ENCODE measurements around the gene NAPSA.
"Not testable (repeated sequence)": the region's sequence is repeated elsewhere in the genome, so short reads cannot be mapped to it uniquely, and the experiment has no call there.

NAPSA gene

DNA sequence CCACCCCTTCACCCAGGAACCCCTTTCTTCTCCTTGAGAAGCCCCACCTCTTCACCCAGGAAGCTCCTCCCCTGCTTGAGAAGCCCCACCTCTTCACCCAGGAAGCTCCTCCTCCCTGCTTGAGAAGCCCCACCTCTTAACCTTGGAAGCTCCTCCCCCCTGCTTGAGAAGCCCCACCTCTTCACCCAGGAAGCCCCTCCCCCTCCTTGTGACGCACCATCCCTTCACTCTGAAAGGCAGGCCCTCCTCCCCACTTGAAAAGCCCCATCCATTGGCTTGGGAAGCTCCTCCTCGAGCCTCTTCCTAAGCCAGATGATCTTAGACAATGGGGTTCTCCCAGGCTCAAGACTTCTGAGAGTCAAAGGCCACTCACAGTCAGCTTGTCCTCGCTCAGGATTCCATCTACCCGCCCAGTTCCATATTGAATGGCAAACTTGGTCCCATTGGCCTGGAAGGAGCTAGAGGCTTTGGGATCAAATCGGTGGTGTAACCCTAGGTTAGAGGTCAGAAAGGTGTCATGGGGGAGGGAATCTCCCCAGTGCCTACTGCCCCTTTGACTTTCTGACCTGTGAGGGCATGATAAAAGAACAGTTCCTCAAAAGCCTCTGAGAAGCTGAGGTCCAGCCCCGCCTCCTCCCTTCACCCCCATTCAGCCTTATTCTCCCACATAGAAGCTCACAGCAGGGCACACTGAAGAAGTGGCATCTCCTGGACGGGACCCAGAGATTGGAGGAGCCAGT is 4.0 kb downstream of the NAPSA start:
- no peak for DNase-seq (ENCODE audit: low read depth in 1 of 2, low spot score in 1 of 2)

DNA sequence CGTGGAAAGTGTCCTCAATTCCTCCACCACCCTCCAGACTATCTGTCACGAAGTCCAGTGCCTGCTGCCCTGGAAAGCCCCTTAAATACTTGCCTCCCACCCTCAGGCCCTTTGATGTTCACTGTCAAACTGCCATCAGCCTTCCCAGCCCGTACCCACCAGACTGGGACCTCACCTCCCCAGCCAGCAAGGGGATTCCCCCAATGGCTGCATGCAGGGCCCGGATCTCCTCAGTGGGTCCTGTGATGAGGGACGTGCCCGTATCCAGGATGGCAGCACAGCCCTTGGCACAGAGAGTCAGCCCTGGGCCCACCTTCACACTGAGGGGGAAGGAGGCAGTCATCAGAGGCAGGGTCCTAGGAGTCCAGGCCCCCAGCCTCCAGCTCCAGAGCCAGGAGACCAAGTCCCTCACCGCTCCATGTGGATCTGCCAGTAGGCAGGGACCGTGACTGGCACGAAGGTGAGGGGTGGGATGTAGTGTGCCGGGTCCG is 6.1 kb downstream of the NAPSA start:
- no peak for DNase-seq (ENCODE audit: low read depth in 1 of 2, low spot score in 1 of 2)

DNA sequence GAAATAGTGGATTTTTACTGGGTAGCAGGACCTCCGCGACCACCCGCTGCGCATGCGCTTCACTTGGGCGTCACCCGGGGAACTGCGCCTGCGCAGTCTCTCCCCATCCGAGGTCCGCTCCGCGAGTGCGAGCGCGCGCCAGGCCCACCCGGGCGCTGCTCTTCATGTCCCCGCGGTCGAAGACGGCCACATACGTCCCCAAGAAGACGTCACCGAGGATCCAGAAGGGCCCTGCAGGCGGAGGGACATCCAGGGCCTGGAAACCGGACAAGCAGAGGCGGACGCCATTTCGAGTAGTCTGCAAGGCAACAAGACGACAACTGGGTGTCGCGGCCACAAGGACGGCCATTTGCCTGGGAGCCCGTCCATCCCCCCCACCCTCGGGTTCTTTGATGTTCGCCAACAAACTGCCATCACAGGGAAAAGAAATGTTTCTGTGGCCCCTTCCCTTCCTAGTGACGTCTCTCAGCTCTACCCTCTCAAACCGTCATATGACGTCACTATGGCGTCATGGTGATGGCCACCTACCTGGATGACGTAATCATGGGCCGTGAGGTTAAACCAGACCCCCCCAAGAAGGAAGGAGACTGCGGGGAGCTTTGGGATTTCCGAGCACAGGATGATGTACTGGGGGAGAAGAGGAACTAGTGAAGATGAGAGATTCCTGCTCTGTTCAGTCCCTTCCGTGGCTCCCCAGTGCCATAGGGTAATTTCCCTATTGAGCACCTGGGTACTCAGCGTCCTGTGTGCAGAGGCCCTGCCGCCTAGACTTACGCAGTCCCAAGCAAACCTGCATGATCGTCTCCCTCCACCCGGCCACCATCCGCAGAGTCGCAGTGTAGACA is 6.7 kb downstream of the NAPSA start:
- DNase-seq (ENCODE audit: low read depth in 1 of 2, low spot score in 1 of 2) = peak; percentile 55 to 75

DNA sequence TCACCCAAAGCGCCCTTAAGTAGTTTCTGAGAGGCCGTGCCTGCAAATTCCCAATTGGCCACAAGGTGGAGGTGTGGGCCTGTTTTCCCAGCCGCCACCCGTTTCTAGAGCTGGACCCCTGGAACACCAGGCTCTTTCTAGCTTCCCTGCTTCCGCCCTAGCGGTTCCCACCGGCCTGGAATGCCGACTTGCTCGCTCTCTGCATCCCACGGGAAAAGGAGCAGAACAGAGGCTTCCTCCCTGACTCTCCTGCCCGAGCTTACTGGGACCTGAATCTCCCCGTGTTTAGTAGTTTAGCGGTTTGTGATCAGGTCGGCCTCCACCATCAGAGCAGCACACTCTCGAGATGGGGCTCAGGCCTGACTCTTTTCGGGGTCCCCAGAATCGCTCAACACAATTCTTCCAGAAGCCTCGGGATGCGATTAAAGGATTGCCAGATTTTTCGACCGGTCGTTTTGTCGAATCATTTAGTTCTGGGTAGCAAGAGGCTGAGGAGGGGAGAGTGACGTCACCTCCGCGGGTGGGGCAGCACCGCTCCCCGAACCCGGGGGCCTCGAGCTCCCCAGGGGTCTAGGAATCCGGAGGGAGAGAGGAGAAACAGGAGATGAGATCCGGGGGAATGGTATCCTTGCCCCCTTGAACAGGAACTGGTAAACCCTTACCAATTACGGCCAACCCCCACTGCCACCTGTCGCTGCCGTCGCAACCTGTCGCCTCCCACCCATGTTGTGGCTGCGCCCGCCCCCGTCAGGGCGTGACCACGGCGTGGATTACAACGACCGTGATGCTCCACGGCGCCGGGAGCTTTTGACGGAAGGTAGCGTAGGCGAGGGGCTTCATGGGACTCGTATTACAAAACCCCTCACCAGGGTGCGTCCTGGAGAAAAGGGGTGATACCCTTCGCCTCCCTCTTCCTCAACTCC is 8.0 kb downstream of the NAPSA start:
- peak; percentile 71 to 85 for DNase-seq (ENCODE audit: low read depth in 1 of 2, low spot score in 1 of 2)

GRCh38 chr19:50356691-50357177 is 8.7 kb downstream of the NAPSA start:
- no peak for DNase-seq (ENCODE audit: low read depth in 1 of 2, low spot score in 1 of 2)

DNA sequence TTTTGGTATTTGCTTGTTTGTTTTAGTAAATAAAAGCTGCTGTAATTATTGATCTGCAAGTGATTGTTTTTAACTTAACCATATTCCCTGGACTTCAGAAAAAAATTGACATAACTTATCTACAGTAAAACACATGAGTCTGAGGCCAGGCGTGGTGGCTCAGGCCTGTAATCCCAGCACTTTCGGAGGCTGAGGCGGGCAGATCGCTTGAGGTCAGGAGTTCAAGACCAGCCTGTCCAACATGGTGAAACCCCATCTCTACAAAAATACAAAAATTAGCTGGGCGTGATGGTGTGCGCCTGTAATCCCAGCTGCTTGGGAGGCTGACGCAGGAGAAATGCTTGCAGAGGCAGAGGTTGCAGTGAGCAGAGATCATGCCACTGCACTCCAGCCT is 12.0 kb downstream of the NAPSA start:
- DNase-seq (ENCODE audit: low read depth in 1 of 2, low spot score in 1 of 2) = not testable (repeated sequence)

DNA sequence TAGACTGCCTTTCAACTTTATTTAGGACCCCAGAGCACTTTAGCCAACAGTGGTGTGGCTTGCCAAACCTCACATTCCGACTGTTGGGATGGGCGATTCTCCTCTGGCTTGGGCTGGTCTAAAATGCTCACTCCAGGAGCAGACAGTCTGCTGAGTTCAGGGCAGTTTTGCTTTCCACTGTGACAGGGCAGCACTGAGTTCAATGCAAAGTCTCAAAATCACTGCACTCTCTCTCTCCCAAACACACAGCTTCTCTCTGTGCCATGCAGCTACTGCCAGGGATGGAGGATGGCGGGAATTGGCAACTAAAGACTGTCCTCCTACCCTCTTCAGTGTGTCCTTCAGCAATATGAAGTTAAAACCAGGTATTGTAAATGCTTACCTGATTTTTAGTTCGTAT is 13.2 kb downstream of the NAPSA start:
- no peak for DNase-seq (ENCODE audit: low read depth in 1 of 2, low spot score in 1 of 2)

- DNase-seq (ENCODE audit: low read depth in 1 of 2, low spot score in 1 of 2) = no peak
Observed at GRCh38 chr19:50349277-50350057, 16.0 kb downstream of the NAPSA start.

GRCh38 chr19:50347089-50347581 is 18.3 kb downstream of the NAPSA start:
- not testable (repeated sequence) for DNase-seq (ENCODE audit: low read depth in 1 of 2, low spot score in 1 of 2)

DNA sequence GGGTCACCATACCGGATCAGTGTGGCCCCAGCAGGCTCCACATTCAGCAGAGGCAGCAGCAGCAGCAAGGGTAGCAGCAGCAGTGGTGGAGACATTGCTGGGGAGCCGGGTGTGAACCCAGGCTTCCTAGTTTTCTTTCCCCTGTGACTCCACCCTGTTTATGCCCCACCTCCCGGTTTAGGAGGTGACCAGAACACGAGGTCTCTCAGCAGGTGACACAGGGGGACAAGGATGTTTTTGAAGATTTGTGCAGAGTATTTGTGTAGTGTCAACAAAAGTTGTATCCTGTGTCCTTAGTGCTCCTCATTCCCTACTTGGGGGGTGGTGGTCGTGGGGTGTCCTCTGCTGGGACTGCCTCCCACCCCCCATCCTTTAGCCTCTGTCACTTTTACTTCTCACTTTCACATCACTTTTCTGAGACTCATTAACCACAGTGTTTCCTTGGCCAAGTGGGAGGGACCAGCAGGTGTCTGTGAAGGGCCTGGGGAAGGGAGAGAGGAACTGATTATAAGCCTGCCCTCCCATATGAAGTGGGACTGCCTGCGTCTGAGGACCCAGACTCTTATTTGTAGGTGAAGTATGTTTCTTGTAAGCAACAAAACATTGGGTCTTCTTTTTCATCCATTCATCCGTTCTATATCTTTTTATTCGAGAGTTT is 20.6 kb downstream of the NAPSA start:
- DNase-seq (ENCODE audit: low read depth in 1 of 2, low spot score in 1 of 2) = no peak

DNA sequence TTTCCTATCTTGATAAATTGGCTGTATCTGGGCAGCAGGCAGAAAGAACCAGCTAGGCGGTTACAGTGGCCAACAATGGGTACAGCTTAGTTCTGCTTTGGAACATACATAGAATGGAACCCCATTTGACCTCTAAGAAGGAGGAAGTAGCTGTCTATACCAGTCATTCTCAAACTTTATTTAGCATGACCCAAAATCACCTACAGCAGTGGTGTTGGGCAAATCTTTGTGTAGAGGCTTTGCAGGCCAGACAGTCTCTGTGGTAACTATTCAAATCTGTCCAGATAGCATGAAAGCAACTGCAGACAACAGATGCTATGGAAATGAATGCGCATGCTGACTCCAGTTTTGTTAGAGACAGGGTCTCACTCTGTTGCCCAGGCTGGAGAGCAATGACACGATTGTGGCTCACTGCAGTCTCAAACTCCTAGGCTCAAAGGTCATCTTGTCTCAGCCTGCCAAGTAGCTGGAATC is 24.3 kb downstream of the NAPSA start:
- no peak for DNase-seq (ENCODE audit: low read depth in 1 of 2, low spot score in 1 of 2)

- no peak for DNase-seq (ENCODE audit: low read depth in 1 of 2, low spot score in 1 of 2)
Observed at GRCh38 chr19:50340331-50340730, 25.1 kb downstream of the NAPSA start.

GRCh38 chr19:50337031-50337430 is 28.4 kb downstream of the NAPSA start:
- DNase-seq (ENCODE audit: low read depth in 1 of 2, low spot score in 1 of 2) = not testable (repeated sequence)

DNA sequence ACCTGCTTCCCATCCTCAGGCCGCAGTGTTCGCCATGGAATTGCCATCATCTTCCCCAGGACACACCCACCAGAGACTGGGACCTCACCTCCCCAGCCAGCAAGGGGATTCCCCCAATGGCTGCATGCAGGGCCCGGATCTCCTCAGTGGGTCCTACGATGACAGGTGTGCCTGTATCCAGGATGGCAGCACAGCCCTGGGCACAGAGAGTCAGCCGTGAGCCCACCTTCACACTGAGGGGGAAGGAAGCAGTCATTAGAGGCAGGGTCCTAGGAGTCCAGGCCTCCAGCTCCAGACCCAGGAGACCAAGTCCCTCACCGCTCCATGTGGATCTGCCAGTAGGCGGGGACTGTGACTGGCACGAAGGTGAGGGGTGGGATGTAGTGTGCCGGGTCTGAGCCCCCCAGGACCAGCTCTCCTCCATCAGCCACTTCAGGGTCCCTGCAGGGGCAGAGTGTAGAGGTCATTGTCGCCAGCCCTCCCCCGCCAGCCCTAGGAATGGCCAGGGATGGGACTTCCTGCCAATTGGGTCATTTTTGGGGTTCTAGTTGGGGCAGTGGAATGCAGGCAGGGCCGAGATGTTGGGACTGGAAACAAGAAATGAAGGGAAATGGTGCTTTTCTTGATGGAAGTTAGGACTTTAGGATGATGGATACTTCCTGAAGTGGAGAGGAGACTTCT is 30.6 kb downstream of the NAPSA start:
- no peak for DNase-seq (ENCODE audit: low read depth in 1 of 2, low spot score in 1 of 2)

DNA sequence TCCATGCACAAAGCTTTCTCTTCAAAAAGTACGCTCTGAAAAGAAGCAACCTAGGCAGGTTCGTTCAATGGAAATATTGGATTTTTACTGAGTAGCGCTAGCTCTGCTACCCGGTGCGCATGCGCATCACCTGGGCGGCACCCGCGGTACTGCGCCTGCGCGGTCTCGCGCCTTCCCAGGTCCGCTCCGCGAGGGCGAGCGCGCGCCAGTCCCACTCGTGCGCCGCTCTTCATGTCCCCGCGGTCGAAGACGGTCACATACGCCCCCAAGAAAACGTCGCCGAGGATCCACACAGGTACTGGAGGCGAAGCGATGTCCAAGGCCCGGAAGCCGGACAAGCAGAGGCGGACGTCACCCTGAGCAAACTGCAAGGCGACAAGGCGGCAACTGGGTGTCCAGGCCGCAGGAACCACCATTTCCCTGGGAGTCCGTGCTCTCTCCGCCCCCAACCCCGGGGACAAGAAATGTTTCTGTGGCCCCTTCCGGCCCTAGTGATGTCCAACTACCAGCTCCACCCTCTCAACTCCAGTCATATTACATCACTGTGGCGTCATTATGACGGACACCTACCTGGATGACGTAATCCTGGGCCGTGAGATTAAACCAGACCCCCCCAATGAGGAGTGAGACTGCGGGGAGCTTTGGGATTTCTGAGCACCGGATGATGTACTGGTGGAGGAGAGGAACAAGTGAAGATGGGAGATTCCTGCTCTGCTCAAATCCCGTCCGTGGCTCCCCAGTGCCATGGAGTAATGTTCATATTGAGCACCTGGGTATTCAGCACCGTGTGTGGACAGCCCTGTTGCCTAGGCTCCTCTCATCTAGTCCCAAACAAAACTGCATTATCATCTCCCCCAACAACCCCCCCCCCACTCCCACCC is 31.5 kb downstream of the NAPSA start:
- peak; percentile 70 to 80 for DNase-seq (ENCODE audit: low read depth in 1 of 2, low spot score in 1 of 2)

DNA sequence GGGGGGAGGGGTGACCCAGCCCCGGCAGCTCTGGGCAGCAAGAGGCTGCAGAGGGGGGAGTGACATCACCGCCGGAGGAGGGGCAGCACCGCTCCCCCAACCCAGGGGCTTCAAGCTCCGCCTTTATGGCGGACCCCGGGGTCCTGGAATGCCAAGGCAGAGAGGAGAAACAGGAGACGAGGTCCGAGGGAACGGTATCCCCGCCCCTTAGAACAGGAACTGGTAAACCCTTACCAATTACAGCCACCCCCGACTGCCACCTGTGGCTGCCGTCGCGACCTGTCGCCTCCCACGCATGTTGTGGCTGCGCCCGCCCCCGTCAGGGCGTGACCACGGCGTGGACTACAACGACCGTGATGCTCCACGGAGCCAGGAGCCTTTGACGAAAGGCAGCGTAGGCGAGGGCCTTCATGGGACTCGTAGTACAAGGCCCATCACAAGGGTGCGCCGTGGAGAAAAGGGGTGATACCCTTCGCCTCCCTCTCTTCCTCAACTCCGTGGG is 32.2 kb downstream of the NAPSA start:
- DNase-seq (ENCODE audit: low read depth in 1 of 2, low spot score in 1 of 2) = peak; percentile 74 to 86

DNA sequence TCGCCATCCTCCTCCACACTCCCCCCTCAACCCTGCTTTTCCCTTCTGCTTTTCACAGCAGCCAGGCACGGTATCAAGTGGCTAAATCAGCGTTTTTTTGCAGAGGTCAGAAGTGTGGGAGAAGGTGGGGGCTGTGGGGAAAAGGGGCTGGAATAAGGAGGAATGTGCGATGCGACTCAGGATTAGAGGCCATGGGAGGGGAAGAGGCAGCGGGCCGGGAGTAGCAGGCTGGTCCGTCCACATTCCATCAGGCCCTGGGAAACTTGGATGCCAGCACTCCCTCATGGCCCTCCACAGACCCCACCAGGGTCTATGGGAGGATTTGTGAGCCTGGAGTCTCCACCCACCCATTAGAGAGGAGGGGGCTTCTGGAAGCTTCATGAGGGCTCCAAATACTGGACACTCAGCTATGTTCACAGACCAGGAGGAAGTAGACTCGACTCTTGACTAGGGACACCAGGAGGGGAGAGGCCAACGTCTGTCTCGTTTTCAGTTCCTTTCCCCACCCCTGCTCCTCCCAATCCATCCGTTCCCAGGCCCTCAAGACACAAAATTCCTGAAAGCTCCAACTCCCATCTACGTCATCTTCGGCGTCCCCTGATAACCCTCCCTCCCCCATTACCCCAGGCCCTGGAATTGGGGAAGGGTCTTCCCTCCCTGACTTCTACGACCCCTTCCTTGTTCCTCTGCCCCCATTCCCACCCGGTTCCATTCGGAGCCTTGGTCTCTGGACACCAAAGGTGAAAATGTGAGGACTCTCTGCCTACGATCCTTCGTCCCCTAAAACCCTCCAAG is 33.0 kb downstream of the NAPSA start:
- no peak for DNase-seq (ENCODE audit: low read depth in 1 of 2, low spot score in 1 of 2)
